Measurements from ENCODE around the gene ARFIP1. TPM values are rescaled to one million over a fixed set of nuclear protein-coding genes. Genes with fewer than 3 reads are reported as not detected.

ARFIP1 gene
- total and polyA plus RNA-seq, 7 experiments from 2014 or later, result 5.1 to 20.2 (median 15.1) TPM

DNA sequence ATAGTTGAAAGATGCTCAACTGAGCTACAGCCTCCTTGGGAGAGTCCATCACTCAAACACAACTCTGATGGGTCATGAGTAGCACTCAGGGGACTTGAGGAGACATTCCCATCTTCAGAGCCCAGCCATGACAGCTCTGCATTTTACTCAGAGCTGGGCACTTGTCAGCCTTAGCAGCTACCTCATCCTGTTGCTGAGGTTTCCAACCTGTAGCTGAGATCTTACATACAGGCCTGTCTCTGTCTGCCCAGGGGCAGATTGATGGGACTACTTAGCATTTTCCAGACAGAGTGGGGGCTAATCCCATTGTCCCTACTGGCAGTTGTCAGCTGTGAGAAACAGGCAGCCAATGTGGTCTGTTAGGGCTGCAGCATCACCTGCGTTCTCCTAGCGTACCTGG lies 159.9 kb downstream of the ARFIP1 start:
- DNase-seq, result no peak
- intact Hi-C loops (cut with micrococcal nuclease), result loop anchor here (5.0 to 10.0 kb wide), 2 partner anchors 185 to 188 kb away; no protein-coding TSS in a partner anchor
- peaks cover 33 to 59% (median 40%) of the 10 kb centered on the region in 5 donors for H3K27me3 Mint-ChIP-seq
- H3K27me3 ChIP-seq (ENCODE audit: control insufficient read depth in 2 of 2, insufficient read depth in 2 of 2, low read length in 2 of 2), result peaks cover 3% of the 10 kb centered on the region in 2 donors
- no peak overlapping the region for H3K4me3 ChIP-seq (ENCODE audit: low read length)
- H3K9me3 ChIP-seq (ENCODE audit: control insufficient read depth in 2 of 3, low read length in 3 of 3), result no peaks in the 10 kb centered on the region
- H3K27ac Mint-ChIP-seq, result no peak overlapping the region
- H3K4me1 Mint-ChIP-seq, result peaks cover 13 to 25% (median 22%) of the 10 kb centered on the region in 7 donors
- H3K4me1 ChIP-seq (ENCODE audit: control insufficient read depth in 2 of 2, insufficient read depth in 2 of 2, low read length in 2 of 2), result peaks cover 0 to 8% of the 10 kb centered on the region in 2 donors
- no peak overlapping the region for H3K27ac ChIP-seq (ENCODE audit: low read depth, low read length)
- CTCF ChIA-PET, result no interaction called here
- peaks cover 0 to under 1% (median 0%) of the 10 kb centered on the region in 5 donors for H3K36me3 Mint-ChIP-seq
- H3K9me3 Mint-ChIP-seq, result no peaks in the 10 kb centered on the region
- no peaks in the 10 kb centered on the region for H3K36me3 ChIP-seq (ENCODE audit: control insufficient read depth in 2 of 3, insufficient read depth in 3 of 3, low read length in 3 of 3)
- no peak for ATAC-seq
- H3K4me3 Mint-ChIP-seq, result peak overlapping the region in 2 of 10 donors; percentile 5 to 90
- POLR2A ChIA-PET, result no interaction called here

DNA sequence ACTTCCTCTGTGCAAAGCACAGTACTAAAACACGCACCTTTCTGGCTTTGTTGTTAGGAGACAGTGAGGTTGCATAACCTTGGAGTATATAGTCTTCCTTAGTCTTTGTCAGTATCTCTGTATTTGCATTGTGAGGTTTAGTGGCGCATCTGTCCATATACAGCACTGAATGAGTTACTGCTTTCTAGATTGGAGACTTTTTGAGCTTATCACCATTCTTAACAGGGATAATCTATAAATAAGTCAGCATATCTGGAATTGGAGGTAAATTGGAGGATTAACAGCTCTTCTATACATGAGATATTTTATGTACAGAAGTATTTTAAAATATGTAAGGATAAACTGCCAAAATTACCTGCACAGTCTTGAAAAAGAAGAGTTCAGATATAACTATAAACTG lies 160.7 kb downstream of the ARFIP1 start:
- Histone ChIP-seq H3K36me3 (ENCODE audit: control insufficient read depth in 2 of 3, insufficient read depth in 3 of 3, low read length in 3 of 3) (no peaks in the 10 kb centered on the region), H3K9me3 (ENCODE audit: control insufficient read depth in 2 of 3, low read length in 3 of 3) (no peaks in the 10 kb centered on the region), H3K27ac (ENCODE audit: low read depth, low read length) (no peak overlapping the region), H3K27me3 (ENCODE audit: control insufficient read depth in 2 of 2, insufficient read depth in 2 of 2, low read length in 2 of 2) (peaks cover 3% of the 10 kb centered on the region in 2 donors), H3K4me1 (ENCODE audit: control insufficient read depth in 2 of 2, insufficient read depth in 2 of 2, low read length in 2 of 2) (peaks cover 0 to 3% of the 10 kb centered on the region in 2 donors), H3K4me3 (ENCODE audit: low read length) (no peak overlapping the region)
- no peak overlapping the region for H3K4me3 Mint-ChIP-seq
- intact Hi-C loops (cut with micrococcal nuclease), result no loop called here
- POLR2A ChIA-PET, result no interaction called here
- H3K27me3 Mint-ChIP-seq, result peaks cover 24 to 55% (median 32%) of the 10 kb centered on the region in 5 donors
- no peaks in the 10 kb centered on the region for H3K9me3 Mint-ChIP-seq
- CTCF ChIA-PET, result no interaction called here
- no peak overlapping the region for H3K27ac Mint-ChIP-seq
- no peak for DNase-seq
- ATAC-seq, result no peak
- H3K4me1 Mint-ChIP-seq, result peaks cover 8 to 18% (median 13%) of the 10 kb centered on the region in 7 donors
- no peaks in the 10 kb centered on the region for H3K36me3 Mint-ChIP-seq

DNA sequence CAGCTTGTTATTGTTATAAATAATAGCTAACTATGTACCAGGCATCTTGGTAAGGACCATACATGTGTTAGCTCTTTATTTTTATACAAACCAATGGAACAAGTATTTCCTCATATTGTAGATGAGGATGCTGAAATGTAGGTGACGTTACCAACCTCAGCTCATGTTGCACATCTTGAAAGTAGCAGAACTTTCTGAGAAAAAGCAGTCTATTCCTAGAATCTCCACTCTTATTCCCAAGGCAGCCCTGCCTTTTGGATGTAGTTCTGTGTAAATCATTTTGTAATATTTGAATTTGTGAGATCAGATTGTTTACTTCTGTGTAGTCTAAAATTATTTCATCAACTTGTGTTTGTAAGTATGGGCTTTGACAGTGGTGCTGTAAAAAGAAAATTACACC lies 161.7 kb downstream of the ARFIP1 start:
- ChIA-PET POLR2A (no interaction called here), CTCF (no interaction called here)
- Histone ChIP-seq H3K4me3 (ENCODE audit: low read length) (no peak overlapping the region), H3K36me3 (ENCODE audit: control insufficient read depth in 2 of 3, insufficient read depth in 3 of 3, low read length in 3 of 3) (no peaks in the 10 kb centered on the region), H3K4me1 (ENCODE audit: control insufficient read depth in 2 of 2, insufficient read depth in 2 of 2, low read length in 2 of 2) (no peaks in the 10 kb centered on the region), H3K9me3 (ENCODE audit: control insufficient read depth in 2 of 3, low read length in 3 of 3) (no peaks in the 10 kb centered on the region), H3K27me3 (ENCODE audit: control insufficient read depth in 2 of 2, insufficient read depth in 2 of 2, low read length in 2 of 2) (peaks cover 3% of the 10 kb centered on the region in 2 donors), H3K27ac (ENCODE audit: low read depth, low read length) (no peak overlapping the region)
- Mint-ChIP-seq H3K4me3 (no peak overlapping the region), H3K27me3 (peaks cover 21 to 53% (median 29%) of the 10 kb centered on the region in 5 donors), H3K36me3 (peaks cover 0 to 3% (median 0%) of the 10 kb centered on the region in 5 donors), H3K27ac (no peak overlapping the region), H3K9me3 (no peaks in the 10 kb centered on the region), H3K4me1 (peaks cover 5 to 14% (median 10%) of the 10 kb centered on the region in 7 donors)
- intact Hi-C loops (cut with micrococcal nuclease), result no loop called here
- no peak for ATAC-seq
- DNase-seq, result no peak

DNA sequence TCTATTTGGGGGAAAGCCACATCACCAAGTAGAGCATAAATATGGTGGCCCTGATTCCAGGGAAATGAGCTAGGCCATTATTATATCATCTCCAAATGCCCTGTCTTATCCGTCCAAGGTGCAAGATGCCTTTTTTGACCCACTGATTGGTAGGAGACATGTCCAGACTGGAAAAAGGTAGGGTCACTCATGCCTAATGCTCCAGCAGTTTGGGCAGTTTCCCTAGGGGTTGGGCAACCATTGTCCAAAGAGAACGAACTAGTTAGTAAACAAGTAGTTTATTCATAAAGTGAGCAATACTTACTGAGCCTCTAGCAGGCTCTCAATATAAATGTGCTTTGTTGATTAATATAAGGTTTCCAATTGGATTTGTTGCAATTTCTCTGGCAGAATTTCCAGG lies 162.6 kb downstream of the ARFIP1 start:
- H3K9me3 Mint-ChIP-seq, result no peaks in the 10 kb centered on the region
- ChIA-PET POLR2A (no interaction called here), CTCF (no interaction called here)
- Histone ChIP-seq H3K4me3 (ENCODE audit: low read length) (no peak overlapping the region), H3K9me3 (ENCODE audit: control insufficient read depth in 2 of 3, low read length in 3 of 3) (no peaks in the 10 kb centered on the region), H3K4me1 (ENCODE audit: control insufficient read depth in 2 of 2, insufficient read depth in 2 of 2, low read length in 2 of 2) (no peaks in the 10 kb centered on the region), H3K27ac (ENCODE audit: low read depth, low read length) (no peak overlapping the region), H3K36me3 (ENCODE audit: control insufficient read depth in 2 of 3, insufficient read depth in 3 of 3, low read length in 3 of 3) (no peaks in the 10 kb centered on the region), H3K27me3 (ENCODE audit: control insufficient read depth in 2 of 2, insufficient read depth in 2 of 2, low read length in 2 of 2) (peaks cover 0 to 3% of the 10 kb centered on the region in 2 donors)
- H3K27ac Mint-ChIP-seq, result no peak overlapping the region
- no peak overlapping the region for H3K4me3 Mint-ChIP-seq
- no peak for DNase-seq
- H3K4me1 Mint-ChIP-seq, result peaks cover 5 to 14% (median 10%) of the 10 kb centered on the region in 7 donors
- ATAC-seq, result no peak
- intact Hi-C loops (cut with micrococcal nuclease), result no loop called here
- H3K27me3 Mint-ChIP-seq, result peaks cover 26 to 51% (median 33%) of the 10 kb centered on the region in 5 donors
- H3K36me3 Mint-ChIP-seq, result peaks cover 0 to 3% (median 0%) of the 10 kb centered on the region in 5 donors

DNA sequence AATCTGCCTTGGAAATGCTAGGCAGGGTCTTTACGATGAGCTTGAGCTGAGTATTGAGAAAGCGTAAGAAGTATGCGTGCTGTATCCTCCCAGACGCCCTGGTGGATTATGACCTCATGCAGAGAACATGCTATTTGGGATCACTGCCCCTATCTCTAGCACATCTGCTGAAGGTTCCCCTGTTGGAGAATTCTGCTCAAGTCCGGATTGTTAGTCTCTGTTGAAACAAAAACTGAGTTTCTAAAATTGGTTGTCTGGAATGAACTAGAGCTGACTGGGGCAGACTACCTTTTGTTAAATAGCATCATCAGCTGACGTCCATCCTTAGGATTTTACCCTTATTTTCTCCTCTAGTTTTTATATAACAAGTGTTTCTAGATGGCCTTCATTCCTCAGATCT lies 163.9 kb downstream of the ARFIP1 start:
- H3K9me3 Mint-ChIP-seq, result peaks cover 0 to 2% (median 0%) of the 10 kb centered on the region in 11 donors
- peaks cover 0 to 5% (median 0%) of the 10 kb centered on the region in 5 donors for H3K36me3 Mint-ChIP-seq
- Histone ChIP-seq H3K27me3 (ENCODE audit: control insufficient read depth in 2 of 2, insufficient read depth in 2 of 2, low read length in 2 of 2) (no peaks in the 10 kb centered on the region), H3K4me1 (ENCODE audit: control insufficient read depth in 2 of 2, insufficient read depth in 2 of 2, low read length in 2 of 2) (no peaks in the 10 kb centered on the region), H3K27ac (ENCODE audit: low read depth, low read length) (no peak overlapping the region), H3K36me3 (ENCODE audit: control insufficient read depth in 2 of 3, insufficient read depth in 3 of 3, low read length in 3 of 3) (no peaks in the 10 kb centered on the region), H3K9me3 (ENCODE audit: control insufficient read depth in 2 of 3, low read length in 3 of 3) (no peaks in the 10 kb centered on the region), H3K4me3 (ENCODE audit: low read length) (no peak overlapping the region)
- DNase-seq, result no peak
- peaks cover 20 to 51% (median 33%) of the 10 kb centered on the region in 5 donors for H3K27me3 Mint-ChIP-seq
- intact Hi-C loops (cut with micrococcal nuclease), result no loop called here
- H3K4me3 Mint-ChIP-seq, result no peak overlapping the region
- no peak for ATAC-seq
- H3K4me1 Mint-ChIP-seq, result peaks cover 0 to 5% (median under 1%) of the 10 kb centered on the region in 7 donors
- CTCF ChIA-PET, result no interaction called here
- no peak overlapping the region for H3K27ac Mint-ChIP-seq
- POLR2A ChIA-PET, result no interaction called here

DNA sequence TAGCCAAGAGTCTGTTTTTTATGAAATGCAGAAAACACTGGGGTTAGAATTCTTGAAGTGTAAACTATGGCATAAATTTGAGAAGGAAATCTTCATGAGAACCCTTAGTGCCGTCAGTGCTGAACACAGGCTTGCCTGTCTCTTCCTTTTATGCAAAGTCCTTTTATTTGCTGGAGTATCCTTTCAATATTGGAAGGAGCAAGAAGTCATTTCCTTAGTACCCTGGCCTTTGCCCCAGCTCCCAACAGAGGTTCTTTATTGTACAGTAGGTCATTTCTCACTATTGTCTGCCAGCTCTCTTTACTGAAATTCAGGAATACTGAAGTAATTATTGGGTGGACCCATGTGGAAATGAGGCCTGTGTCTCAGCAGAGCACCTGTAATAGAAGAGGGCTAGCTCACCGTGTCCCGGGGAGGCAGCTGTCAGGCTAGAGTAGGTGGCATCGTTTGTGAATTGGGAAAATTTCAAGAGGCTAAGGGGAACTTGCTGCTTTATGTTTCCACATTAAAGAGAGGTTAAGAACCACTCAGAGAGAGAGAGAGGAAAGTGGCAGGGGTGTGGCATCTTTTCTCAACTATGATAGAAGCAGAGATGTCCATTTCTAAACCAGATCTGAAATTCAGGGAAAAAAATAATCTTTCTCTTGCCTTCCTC lies 165.0 kb downstream of the ARFIP1 start:
- ChIA-PET POLR2A (no interaction called here), CTCF (no interaction called here)
- DNase-seq, result no peak

DNA sequence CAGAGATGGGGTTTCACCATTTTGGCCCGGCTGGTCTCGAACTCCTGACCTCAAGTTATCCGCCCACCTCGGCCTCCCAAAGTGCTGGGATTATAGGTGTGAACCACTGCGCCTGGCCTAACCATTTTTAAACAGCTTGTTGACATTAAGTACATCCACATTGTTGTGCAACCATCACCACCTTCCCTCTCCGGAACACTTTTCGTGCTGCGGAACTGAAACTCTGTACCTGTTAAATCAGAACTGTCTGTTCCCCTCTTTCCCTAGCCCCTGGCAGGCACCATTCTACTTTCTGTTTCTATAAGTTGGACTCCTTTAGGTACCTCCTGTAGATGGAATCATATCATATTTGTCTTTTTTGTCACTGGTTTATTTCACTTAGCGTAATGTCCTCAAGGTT lies 165.9 kb downstream of the ARFIP1 start:
- H3K27me3 Mint-ChIP-seq, result peaks cover 7 to 39% (median 13%) of the 10 kb centered on the region in 5 donors
- ChIA-PET POLR2A (no interaction called here), CTCF (no interaction called here)
- no peak for ATAC-seq
- Histone ChIP-seq H3K36me3 (ENCODE audit: control insufficient read depth in 2 of 3, insufficient read depth in 3 of 3, low read length in 3 of 3) (no peaks in the 10 kb centered on the region), H3K27me3 (ENCODE audit: control insufficient read depth in 2 of 2, insufficient read depth in 2 of 2, low read length in 2 of 2) (no peaks in the 10 kb centered on the region), H3K27ac (ENCODE audit: low read depth, low read length) (no peak overlapping the region), H3K9me3 (ENCODE audit: control insufficient read depth in 2 of 3, low read length in 3 of 3) (no peaks in the 10 kb centered on the region), H3K4me1 (ENCODE audit: control insufficient read depth in 2 of 2, insufficient read depth in 2 of 2, low read length in 2 of 2) (no peaks in the 10 kb centered on the region), H3K4me3 (ENCODE audit: low read length) (no peak overlapping the region)
- intact Hi-C loops (cut with micrococcal nuclease), result no loop called here
- H3K4me3 Mint-ChIP-seq, result no peak overlapping the region
- DNase-seq, result no peak
- H3K4me1 Mint-ChIP-seq, result no peaks in the 10 kb centered on the region
- H3K27ac Mint-ChIP-seq, result no peak overlapping the region
- H3K9me3 Mint-ChIP-seq, result peaks cover 0 to 2% (median 0%) of the 10 kb centered on the region in 11 donors
- H3K36me3 Mint-ChIP-seq, result peaks cover 0 to 5% (median 0%) of the 10 kb centered on the region in 5 donors

More for the DNA sequence above, 165.0 kb downstream of the ARFIP1 start:
- ATAC-seq, result no peak
- peaks cover 0 to 5% (median 0%) of the 10 kb centered on the region in 5 donors for H3K36me3 Mint-ChIP-seq
- H3K27ac Mint-ChIP-seq, result peak overlapping the region in 1 of 9 donors; percentile 15
- intact Hi-C loops (cut with micrococcal nuclease), result no loop called here
- no peaks in the 10 kb centered on the region for H3K4me1 Mint-ChIP-seq
- peaks cover 12 to 43% (median 21%) of the 10 kb centered on the region in 5 donors for H3K27me3 Mint-ChIP-seq
- no peak overlapping the region for H3K27ac ChIP-seq (ENCODE audit: low read depth, low read length)
- H3K9me3 Mint-ChIP-seq, result peaks cover 0 to 2% (median 0%) of the 10 kb centered on the region in 11 donors
- H3K9me3 ChIP-seq (ENCODE audit: control insufficient read depth in 2 of 3, low read length in 3 of 3), result no peaks in the 10 kb centered on the region
- no peaks in the 10 kb centered on the region for H3K4me1 ChIP-seq (ENCODE audit: control insufficient read depth in 2 of 2, insufficient read depth in 2 of 2, low read length in 2 of 2)
- no peak overlapping the region for H3K4me3 ChIP-seq (ENCODE audit: low read length)
- no peaks in the 10 kb centered on the region for H3K27me3 ChIP-seq (ENCODE audit: control insufficient read depth in 2 of 2, insufficient read depth in 2 of 2, low read length in 2 of 2)
- H3K36me3 ChIP-seq (ENCODE audit: control insufficient read depth in 2 of 3, insufficient read depth in 3 of 3, low read length in 3 of 3), result no peaks in the 10 kb centered on the region
- H3K4me3 Mint-ChIP-seq, result no peak overlapping the region
